Neutrophil (primary cell): ENCODE data around the gene MOSMO.

ENCODE experiments used
- H3K27ac ChIP-seq: fragments of 200-600 bp; sonication (generic); 2 replicates; pipeline ENCODE4 v1.5.1; 2016; ENCODE audit warnings: mild to moderate bottlenecking, moderate library complexity
- H3K27me3 ChIP-seq: fragments of 200-600 bp; sonication (generic); 2 replicates; pipeline ENCODE4 v1.6.0; 2016; ENCODE audit warnings: mild to moderate bottlenecking
- H3K36me3 ChIP-seq: fragments of 200-600 bp; sonication (generic); 2 replicates; pipeline ENCODE4 v1.5.1; 2017
- H3K4me1 ChIP-seq, 2 experiments: fragments of 200-600 bp in 1 of 2; sonication (generic) in 1 of 2; 1 replicate in 1 of 2; 2 replicates in 1 of 2; pipeline versions ENCODE4 v1.5.1 to v1.6.1; 2013 to 2016; ENCODE audit warnings: low read depth in 1 of 2, low read length in 1 of 2, mild to moderate bottlenecking in 1 of 2, moderate library complexity in 1 of 2; ENCODE audit not compliant: control insufficient read depth in 1 of 2, insufficient read depth in 1 of 2
- H3K4me3 ChIP-seq, 2 experiments: fragments of 200-600 bp in 1 of 2; sonication (generic) in 1 of 2; 1 replicate in 1 of 2; 2 replicates in 1 of 2; pipeline ENCODE4 v1.5.1; 2013 to 2016; ENCODE audit warnings: low read depth in 1 of 2, low read length in 1 of 2, mild to moderate bottlenecking in 1 of 2, moderate library complexity in 1 of 2
- H3K9me3 ChIP-seq: fragments of 200-600 bp; sonication (generic); 2 replicates; pipeline ENCODE4 v1.5.1; 2016
- TF ChIP-seq, protein P1 (sequence below): fragments of 200-600 bp; sonication (generic); IDR thresholded peaks from 2 replicates; pipeline ENCODE4 v1.5.1; 2016; ENCODE audit warnings: antibody characterized with exemption

MOSMO gene

GRCh38 chr16:22075043-22075757 lies 67.3 kb downstream of the MOSMO start:
- Histone ChIP-seq H3K9me3 (no peaks in the 10 kb centered on the region), H3K4me3 (no peak overlapping the region), H3K4me1 (no peaks in the 10 kb centered on the region)

DNA sequence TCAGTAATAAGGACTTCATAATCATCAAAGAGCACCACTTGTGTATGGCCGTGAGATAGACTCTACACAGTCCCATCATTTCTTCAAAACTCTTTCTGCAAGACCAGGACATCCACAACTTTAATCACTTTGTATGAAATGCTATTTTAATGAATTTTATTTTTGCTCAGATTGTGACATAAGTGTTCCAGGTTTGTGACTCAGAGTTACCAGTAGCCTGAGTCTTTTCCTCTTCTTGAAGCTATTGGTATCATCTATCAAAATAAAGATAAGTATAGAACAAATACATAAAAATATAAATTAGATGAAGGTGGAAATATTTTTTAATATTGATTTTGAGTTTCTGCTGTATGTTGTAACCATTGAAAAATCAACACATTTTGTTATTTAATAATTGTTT lies 67.9 kb downstream of the MOSMO start:
- Histone ChIP-seq H3K4me1 (no peaks in the 10 kb centered on the region), H3K27me3 (no peaks in the 10 kb centered on the region), H3K36me3 (peaks cover 7% of the 10 kb centered on the region), H3K27ac (no peak overlapping the region), H3K9me3 (no peaks in the 10 kb centered on the region), H3K4me3 (no peak overlapping the region)
- TF ChIP-seq, protein P1, sequence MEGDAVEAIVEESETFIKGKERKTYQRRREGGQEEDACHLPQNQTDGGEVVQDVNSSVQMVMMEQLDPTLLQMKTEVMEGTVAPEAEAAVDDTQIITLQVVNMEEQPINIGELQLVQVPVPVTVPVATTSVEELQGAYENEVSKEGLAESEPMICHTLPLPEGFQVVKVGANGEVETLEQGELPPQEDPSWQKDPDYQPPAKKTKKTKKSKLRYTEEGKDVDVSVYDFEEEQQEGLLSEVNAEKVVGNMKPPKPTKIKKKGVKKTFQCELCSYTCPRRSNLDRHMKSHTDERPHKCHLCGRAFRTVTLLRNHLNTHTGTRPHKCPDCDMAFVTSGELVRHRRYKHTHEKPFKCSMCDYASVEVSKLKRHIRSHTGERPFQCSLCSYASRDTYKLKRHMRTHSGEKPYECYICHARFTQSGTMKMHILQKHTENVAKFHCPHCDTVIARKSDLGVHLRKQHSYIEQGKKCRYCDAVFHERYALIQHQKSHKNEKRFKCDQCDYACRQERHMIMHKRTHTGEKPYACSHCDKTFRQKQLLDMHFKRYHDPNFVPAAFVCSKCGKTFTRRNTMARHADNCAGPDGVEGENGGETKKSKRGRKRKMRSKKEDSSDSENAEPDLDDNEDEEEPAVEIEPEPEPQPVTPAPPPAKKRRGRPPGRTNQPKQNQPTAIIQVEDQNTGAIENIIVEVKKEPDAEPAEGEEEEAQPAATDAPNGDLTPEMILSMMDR: no peak

More at GRCh38 chr16:22075043-22075757, 67.3 kb downstream of the MOSMO start:
- TF ChIP-seq, protein P1: no peak
- H3K27ac ChIP-seq: no peak overlapping the region
- peaks cover 7% of the 10 kb centered on the region for H3K36me3 ChIP-seq
- H3K27me3 ChIP-seq: no peaks in the 10 kb centered on the region

DNA sequence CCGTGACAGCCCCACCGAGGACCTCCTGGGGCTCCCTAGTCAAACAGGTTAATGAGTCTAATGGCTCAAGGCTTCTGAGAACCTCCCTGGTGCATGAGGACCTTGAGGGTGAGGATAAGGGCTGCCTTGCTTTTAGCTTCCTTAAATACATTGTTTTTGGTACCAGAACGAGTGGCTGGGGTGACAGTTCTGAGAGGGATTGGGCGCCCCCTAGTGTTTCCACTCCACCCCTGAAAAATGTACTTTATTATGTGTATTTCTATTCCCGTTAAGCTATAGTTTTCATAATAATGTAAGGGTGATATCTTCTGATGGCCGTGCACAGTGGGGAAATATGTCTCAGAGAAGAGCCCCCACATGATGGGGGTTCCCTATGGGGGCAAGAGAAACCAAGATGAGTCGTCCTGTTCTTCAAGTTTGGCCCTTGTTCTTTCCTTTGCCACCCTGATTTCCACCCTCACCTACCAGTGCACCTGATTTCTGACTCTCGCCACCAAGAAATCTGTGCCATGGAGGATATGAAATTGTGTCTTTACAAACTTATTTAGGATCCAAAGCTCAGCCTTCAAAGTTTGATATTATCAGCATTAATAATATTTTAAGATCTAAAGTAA lies 69.9 kb downstream of the MOSMO start:
- TF ChIP-seq, protein P1: peak; percentile 32
- Histone ChIP-seq H3K4me1 (no peaks in the 10 kb centered on the region), H3K4me3 (no peak overlapping the region), H3K27me3 (no peaks in the 10 kb centered on the region), H3K36me3 (peaks cover 7% of the 10 kb centered on the region), H3K27ac (no peak overlapping the region), H3K9me3 (no peaks in the 10 kb centered on the region)

DNA sequence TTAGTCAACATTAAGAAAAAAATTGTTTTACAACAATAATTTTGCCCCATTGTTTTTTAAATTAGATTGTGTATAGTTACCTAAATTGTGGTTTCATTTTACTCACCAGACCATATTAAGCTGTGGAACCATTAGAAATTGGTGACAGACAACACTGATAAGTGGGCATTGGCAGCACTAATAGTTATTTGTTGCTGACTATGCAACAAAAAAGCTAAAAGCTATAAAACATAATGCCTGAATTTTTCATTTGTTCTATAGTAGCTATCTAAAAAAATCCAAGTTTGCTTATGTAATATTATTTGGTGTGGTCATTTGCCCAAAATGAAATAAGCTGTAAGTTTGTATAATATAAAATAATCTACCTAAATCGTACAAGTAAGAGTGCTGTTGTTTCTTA lies 70.7 kb downstream of the MOSMO start:
- TF ChIP-seq, protein P1: no peak
- H3K27me3 ChIP-seq: no peaks in the 10 kb centered on the region
- no peaks in the 10 kb centered on the region for H3K4me1 ChIP-seq
- H3K36me3 ChIP-seq: peaks cover 7% of the 10 kb centered on the region
- H3K27ac ChIP-seq: no peak overlapping the region
- no peak overlapping the region for H3K4me3 ChIP-seq
- H3K9me3 ChIP-seq: no peaks in the 10 kb centered on the region

- Histone ChIP-seq H3K4me3 (no peak overlapping the region), H3K36me3 (no peaks in the 10 kb centered on the region), H3K27me3 (no peaks in the 10 kb centered on the region), H3K4me1 (no peaks in the 10 kb centered on the region), H3K9me3 (no peaks in the 10 kb centered on the region), H3K27ac (no peak overlapping the region)
- TF ChIP-seq, protein P1: no peak
Observed at GRCh38 chr16:22081050-22081449, 73.1 kb downstream of the MOSMO start.
